SK-N-MC (cell line): ENCODE measurements around the gene UBAP1L.

Experiments
- EZH2 ChIP-seq: fragments of 200-600 bp; sonication (generic); IDR thresholded peaks from one replicate; pipeline ENCODE4 v1.6.1; 2017; ENCODE audit warnings: antibody characterized with exemption
- POLR2AphosphoS5 ChIP-seq: IDR thresholded peaks from 2 replicates; pipeline ENCODE4 v1.6.1; 2012; ENCODE audit warnings: mild to moderate bottlenecking, low read depth, low read length, borderline replicate concordance

GRCh38 chr15:65059931-65060596, 54.9 kb downstream of the UBAP1L start:
- TF ChIP-seq EZH2 (no peak), POLR2AphosphoS5 (no peak)
